Stimulated activated CD4-positive, alpha-beta T cell treated with anti-CD3 and anti-CD28 coated beads, Interleukin-12 subunit alpha, Interleukin-12 subunit beta, amount 100 ng/mL, for 4 hours (primary cell): Measurements from ENCODE around the gene FDXR.
"Not testable (repeated sequence)": the region's sequence is repeated elsewhere in the genome, so short reads cannot be mapped to it uniquely, and the experiment has no call there.

Experiments used
- DNase-seq: peaks from one replicate; pipeline ENCODE4 v3.0.0-alpha.2; 2020

Gene FDXR

DNA sequence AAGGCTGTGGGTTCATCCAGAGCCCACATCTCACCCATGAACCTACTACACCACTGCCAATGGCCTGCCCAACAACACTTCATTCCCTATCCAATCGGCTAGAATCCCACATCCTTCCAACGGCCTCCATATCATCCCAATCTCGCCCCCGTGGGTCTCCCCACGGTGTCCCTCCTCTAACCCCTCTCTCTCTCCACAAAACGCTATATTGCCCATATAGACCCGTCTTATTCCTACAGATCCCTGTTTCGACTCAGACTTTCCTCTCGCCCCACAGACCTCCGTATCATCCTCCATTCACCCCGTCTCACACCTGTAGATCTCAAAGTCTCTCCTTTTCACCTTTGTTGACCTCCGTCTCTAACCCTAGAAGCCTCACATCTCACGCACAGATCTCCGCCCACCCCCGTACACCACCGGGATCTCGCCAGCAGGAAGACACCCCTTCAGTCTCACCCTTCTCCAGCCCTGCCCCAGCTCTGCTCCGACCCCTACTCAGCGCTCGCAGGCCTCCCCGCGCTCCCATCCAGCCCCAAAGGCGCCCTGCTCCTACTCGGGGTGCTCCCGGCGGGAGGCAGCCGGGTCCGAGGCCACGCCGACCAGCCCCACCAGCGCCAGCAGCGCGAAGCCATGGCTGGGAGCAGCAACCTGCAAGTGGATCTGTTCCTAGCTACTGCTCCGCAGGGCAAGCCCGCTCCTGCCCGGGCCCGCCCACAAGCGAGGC, at the start of gene FDXR:
FDXR (minus strand) TSS at position 682 of the 724 bp plus-strand sequence; CDS start at position 632, 50 bp downstream.
- no peak for DNase-seq

GRCh38 chr17:74922172-74922571, 49.4 kb upstream of the FDXR start:
- no peak for DNase-seq

GRCh38 chr17:74921769-74922168, 49.0 kb upstream of the FDXR start:
- no peak for DNase-seq

DNA sequence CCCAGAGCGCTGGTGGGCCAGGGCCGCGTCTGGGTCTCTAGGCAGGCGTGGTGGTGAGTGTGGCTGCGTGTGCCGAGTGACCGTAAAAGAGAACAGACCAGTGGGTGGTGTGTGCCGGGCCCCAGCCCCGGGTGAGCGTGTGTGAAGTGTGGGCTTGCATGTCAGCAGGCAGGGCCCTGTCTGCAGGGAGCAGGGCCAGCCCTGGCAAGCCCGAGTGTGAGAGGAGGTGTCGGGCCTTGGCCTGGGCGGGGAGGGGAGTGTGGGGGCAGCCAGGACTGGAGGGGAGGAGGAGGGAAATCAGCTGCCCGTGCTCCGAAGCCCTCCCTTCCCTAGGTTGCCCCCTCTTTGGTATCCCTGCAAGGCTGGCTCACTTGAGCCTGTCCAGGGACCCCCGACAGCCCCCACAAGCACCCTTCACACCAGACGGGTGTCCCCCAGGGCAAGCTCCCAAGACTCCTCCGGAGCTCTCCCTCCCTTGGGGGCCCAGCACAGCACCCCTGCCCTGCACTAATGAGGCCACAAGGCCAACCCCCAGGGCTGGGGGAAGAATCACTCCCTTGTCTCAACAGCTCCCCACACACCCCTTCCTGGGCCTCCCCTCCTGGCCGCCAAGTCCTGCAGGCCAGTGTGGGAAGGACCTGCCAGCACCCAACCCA, 48.4 kb upstream of the FDXR start:
- DNase-seq: no peak

- DNase-seq: no peak
Measured at GRCh38 chr17:74920642-74921025, 47.8 kb upstream of the FDXR start.

DNA sequence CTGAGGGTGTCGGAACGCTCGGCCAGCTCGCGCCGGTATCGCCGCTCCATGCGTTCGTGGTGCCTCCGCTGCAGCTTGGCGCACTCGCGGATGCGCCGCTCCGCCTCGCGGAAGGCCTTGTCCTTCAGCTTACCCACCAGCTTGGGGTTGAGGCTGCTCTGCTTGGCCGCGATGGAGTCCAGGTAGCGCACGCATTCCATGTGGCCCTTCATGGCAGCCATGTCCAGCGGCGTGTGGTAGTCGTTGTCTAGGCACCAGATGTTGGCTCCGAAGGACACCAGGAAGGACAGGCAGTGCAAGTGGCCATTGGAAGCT, 47.5 kb upstream of the FDXR start:
- no peak for DNase-seq

DNA sequence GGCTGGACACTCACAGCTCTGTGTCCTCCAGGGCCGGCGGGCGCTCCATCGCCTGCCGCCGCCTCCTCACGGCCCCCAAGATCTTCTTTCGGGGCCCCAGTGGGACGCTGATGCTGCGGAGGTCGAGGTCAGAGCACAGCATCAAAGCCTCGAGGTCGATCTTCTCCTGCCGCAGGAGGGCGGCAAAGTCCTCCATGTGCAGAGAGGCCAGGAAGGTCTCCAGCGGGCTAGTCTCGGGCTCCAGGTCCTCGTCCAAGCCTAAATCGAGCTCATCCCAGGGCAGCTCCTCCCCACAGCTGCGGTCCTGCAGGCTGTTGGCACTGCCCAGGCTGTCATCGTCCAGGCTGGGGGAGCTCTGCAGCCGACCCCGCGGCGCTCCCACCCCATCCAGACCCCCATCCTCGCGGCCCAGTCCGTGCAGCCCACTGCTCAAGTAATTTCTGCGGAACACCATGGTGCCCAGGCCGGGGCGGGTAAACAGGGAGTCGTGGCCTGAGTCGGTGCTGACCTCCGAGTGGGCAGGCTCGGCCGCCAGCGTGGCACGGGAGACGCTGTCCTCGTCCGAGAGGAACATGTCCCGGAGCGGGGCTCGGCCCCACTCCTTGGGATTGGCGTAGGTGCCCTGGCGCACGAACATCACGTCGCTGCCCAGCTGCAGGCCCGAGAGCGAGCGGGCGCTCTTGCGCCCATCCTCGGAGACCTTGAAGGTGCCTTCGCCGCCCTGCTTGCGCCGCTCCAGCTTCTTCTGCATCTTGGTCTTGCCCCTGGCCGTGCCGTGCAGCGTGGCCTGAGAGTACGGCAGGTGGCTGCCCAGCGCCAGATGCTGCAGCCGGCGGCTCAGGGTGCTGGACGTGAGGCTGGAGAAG, 46.9 kb upstream of the FDXR start:
- DNase-seq: peak; percentile 6

DNA sequence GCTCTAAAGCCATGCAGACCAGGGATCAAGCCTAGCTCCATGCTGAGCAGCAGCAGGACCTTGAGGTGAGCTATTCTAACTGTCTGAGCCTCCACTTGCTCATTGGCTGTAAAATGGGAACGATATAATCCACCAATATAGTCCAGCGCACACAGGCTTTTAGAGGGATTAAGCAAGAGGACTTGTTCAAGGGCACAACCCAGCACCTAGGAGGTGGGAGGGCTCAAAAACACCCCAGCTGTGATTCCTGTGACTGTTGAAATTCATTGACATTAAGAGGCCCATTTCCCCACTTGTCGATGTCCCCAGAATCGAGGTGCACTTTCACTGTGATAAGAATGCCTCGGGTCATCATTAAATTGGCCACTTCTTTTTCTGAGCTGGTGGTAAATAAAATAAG, 46.1 kb upstream of the FDXR start:
- no peak for DNase-seq

- DNase-seq: no peak
Measured at GRCh38 chr17:74917430-74917829, 44.6 kb upstream of the FDXR start.

DNA sequence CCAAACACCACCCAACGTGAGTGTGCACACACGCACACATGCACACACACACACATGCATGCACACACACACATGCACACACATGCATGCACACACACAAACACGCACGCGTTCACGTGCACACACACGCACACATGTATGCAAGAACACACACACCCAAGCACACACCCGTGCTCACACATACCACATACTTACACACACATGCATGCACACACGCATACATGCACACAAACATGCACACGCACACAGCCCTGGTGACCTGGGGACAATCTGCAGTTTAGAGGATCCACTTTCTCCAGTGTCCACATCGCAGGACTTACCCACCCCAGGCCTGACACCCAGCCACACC, 44.0 kb upstream of the FDXR start:
- no peak for DNase-seq

GRCh38 chr17:74916136-74916850, 43.5 kb upstream of the FDXR start:
- DNase-seq: no peak

DNA sequence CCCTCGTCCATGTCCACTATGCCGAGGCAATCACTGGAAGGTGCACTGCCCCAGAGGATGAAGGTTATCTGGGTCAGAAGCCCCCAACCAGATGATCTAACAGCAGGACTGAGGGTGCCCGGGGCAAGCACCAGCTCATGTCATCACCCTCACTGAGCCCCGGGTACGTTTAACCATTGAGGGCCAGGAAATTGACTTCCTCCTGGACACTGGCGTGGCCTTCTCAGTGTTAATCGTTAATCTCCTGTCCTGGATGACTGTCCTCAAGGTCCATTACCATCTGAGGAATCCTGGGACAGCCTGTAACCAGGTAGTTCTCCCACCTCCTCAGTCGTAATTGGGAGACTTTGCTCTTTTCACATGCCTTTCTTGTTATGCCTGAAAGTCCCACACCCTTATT, 38.6 kb upstream of the FDXR start:
- not testable (repeated sequence) for DNase-seq

- not testable (repeated sequence) for DNase-seq
Measured at GRCh38 chr17:74909097-74909496, 36.3 kb upstream of the FDXR start.

DNA sequence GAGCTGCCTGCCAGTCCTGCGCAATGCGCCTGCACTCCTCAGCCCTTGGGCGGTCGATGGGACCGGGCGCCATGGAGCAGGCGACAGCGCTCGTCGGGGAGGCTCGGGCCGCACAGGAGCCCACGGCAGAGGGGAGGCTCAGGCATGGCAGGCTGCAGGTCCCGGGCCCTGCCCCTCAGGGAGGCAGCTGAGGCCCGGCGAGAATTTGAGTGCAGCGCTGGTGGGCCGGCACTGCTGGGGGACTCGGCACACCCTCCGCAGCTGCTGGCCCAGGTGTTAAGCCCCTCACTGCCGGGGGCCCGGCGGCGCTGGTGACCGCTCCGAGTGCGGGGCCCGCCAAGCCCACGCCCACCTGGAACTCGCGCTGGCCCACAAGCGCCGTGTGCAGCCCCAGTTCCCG, 34.2 kb upstream of the FDXR start:
- no peak for DNase-seq

GRCh38 chr17:74906214-74906793, 33.5 kb upstream of the FDXR start:
- DNase-seq: not testable (repeated sequence)

DNA sequence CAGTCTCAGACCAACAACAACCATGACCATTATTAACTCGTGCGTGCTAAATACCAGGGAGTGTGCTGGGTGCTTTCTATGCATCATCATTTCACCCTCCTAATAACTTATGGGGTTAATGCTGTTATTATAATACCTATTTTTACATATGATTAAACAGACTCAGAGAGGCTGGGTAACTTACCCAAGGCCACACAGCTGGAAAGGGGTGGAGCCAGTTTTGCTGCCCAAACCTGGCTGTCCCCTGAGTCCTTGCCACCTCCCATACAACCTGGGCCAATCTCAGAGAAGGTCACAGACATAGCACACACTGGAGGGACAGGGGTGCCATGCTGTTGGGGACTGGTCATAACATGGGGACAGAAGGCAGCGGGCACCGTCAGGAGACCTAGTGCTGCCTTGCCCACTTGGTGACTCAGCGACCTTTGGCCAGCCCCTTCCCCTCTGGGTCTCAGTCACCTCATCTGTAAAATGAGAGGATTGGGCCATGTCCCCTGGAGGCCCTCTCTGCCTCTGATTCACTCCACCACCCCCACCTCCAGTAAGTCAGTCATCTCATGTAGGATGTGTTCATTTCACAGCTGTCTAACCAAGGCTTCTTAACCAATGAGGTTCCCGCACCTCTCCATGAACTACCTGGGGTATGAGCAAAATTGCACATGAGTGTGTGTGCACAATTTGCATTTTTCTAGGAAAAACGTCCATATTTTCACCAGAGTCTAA, 32.1 kb upstream of the FDXR start:
- no peak for DNase-seq

DNA sequence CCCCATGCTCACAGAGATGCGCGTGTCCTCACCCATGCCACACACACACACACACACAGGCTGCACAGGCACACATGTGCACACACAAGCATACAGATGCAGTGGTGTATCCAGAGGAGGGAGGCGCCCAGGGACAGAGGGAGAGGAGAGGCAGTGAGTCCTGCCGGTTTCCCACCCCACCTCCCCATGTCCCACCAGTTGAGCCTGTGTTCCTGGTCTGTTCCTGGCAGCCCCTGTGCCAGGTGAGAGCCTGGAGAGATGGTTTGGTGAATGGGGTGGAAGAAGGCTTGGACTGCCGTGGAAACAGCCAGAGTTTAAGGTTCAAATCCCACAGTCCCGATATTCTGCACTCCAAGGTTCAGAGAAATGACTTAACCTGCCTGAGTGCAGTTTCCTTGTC, 30.9 kb upstream of the FDXR start:
- DNase-seq: no peak

DNA sequence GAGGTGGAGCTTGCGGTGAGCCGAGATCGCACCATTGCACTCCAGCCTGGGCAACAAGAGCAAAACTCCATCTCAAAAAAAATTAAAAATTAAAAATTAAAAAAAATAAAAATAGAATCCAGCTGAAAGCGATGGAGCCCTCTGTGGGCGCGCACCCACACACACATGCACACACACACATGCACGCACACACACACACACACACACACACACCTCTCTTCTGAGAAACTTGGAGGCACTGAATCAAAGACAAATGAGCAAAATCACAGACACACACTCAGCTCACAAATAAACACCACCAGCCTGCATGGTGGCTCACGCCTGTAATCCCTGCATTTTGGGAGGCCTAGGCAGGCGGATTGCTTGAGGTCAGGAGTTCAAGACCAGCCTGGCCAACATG, 30.2 kb upstream of the FDXR start:
- no peak for DNase-seq

GRCh38 chr17:74901353-74902135, 28.8 kb upstream of the FDXR start:
- no peak for DNase-seq

DNA sequence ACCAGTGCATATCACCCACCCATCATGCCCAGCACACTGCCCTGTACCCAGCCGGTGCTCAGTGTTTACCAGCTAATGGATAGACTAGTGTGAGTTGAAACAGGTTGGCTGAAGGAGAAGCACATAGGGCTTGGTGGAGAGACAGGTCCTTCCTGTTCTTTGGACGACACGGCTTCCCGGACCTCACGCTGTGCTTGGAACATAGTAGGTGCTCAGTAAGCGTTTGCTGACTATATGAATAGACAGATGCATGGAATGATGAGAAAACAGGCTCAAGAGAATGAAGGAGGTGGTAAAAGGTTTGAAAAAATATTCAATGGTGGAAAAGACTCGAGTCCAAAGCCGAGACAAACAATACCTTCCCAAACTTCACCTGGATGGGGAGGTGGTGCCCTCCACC, 27.4 kb upstream of the FDXR start:
- no peak for DNase-seq

- no peak for DNase-seq
Measured at GRCh38 chr17:74898376-74898946, 25.7 kb upstream of the FDXR start.
